ENCODE data around the gene TK1.
"Not testable (repeated sequence)": the region's sequence is repeated elsewhere in the genome, so short reads cannot be mapped to it uniquely, and the experiment has no call there.

Gene TK1, protein sequence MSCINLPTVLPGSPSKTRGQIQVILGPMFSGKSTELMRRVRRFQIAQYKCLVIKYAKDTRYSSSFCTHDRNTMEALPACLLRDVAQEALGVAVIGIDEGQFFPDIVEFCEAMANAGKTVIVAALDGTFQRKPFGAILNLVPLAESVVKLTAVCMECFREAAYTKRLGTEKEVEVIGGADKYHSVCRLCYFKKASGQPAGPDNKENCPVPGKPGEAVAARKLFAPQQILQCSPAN
- 0.24 to 0.49 reads per million in 2 donors for total RNA-seq

DNA sequence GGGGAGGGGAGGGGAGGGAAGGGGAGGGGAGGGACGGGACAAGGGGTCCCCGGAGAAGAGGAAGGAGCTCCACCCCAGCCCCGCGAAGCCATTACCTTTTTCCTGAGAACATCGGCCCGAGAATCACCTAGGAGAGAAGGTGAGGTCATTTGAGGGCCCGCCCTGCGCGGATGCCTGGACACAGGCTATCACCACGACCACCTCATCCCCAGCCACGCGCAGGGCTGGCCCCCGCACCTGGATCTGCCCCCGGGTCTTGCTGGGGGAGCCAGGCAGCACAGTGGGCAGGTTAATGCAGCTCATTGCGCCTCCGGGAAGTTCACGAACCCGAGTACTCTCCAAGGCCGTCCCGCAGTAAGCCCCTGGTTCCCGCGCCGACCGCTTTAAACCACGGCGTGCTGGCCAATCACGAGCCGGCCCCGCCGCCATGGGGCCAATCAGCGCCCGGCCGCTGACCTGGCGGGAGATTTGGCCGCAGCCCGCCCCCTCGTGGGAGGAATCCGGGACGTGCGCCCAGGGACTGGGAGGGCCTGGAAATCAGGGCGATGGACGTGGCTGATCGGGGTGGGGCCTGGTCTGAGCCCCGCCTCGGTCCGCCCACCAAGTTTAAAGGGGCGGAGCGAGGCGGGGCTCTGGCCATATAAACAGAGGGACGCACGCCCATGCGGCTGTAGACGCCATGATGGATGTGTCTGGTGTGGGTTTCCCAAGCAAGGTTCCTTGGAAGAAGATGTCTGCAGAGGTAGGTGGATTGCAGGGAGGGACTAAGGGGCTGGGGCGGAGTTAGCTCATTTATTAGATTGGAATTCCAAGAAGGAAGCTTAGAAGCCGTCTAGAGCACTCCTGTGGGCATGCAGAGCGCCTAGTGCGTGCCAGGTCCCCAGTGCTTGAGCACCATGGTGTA, at the start of gene TK1, which contains the start of gene AFMID:
Gene TK1 (minus strand): TSS at position 361 of the 904 bp plus-strand sequence. CDS start 58 bp downstream, at position 303.
Gene AFMID (plus strand): TSS at position 671 of the 904 bp plus-strand sequence. CDS start 9 bp downstream, at position 680.
- peak; percentile 69 for DNase-seq

DNA sequence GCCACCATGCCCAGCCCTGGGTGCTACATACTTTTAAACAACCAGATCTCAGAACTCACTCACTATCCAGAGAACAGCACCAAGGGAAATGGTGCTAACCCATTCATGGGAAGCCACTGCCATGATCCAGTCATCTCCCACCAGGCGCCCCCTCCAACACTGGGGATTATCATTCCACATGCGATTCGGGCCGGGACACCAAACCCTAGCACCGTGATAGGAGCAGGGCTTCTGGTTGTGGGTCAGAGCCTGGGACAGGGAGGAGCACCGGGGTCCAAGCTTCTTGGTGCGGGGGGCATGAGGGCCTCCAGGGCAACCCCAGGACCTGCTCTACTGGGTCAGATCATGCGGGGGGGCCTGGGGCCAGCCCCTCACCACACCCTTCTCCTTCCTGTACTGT, 49.0 kb upstream of the TK1 start:
- no peak for DNase-seq

DNA sequence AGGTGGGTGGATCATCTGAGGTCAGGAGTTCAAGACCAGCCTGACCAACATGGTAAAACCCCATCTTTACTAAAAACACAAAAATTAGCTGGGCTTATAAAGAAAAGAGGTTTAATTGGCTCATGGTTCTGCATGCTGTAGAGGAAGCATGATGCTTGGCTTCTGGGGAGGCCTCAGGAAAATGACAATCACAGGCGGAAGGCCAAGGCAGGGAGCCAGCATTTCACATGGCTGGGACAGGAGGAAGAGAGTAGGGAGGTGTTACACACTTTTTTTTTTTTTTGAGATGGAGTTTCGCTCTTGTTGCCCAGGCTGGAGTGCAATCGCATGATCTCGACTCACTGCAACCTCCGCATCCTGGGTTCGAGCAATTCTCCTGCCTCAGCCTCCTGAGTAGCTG, 48.2 kb upstream of the TK1 start:
- DNase-seq: not testable (repeated sequence)

DNA sequence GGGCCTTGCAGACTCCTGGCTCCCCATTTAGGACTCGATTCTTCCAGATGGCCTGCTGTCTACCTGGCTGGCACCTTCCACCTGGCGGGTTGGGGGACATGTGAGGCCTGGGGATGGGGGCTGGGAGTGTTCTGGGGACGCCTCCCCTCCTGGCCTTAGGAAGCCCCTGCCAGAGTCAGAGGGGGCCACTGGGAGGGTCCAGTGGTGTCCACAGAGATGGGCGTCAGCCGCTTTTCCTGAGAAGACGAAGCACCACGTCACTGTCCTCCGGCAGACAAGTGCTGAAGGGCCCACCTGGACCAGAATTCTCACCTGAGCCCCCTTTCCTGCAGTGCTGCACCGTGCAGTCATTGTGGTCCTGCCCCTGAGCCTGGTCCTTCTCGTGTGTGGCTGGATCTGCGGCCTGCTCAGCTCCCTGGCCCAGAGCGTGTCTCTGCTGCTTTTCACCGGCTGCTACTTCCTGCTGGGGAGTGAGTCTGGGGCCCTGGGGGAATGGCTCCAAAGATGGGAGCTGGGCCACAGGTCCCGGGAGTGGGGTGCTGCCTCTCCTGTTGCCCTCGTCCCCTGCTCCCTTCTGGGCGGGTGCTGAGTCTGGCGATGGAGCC, 47.5 kb upstream of the TK1 start:
- DNase-seq: no peak

DNA sequence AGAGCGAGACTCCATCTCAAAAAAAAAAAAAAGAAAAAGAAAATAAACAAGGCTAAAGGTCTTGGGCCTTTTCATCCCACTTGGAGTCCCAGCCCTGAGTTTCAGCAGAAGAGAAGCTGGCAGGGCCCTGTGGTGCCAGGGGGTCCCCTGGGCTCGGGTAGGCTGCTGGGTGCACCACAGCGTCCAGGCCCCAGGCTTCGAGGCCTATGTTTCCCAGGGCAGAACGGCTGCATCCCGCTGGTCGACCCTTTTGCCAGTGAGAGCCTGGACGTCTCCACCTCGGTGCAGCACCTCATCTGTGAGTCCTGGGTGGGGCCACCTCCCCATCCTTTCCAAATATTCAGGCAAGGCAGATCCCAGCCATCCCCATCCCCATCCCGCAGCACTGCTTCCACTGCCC, 46.8 kb upstream of the TK1 start:
- DNase-seq: no peak

DNA sequence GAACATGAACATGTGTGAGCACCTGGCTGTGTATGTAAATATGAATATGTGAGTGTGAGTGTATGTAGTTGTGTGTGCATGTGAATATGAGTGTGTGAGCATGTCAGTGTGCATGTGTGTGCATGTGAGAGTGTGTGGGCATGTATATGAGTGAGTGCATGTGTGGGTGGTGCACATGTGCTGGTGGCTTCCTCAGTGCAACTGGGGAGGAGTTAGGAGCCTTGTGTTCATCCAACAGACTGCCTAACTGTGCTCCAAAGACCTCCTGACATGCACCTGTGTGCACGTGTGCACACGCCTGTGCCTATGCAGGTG, 46.0 kb upstream of the TK1 start:
- DNase-seq: no peak

DNA sequence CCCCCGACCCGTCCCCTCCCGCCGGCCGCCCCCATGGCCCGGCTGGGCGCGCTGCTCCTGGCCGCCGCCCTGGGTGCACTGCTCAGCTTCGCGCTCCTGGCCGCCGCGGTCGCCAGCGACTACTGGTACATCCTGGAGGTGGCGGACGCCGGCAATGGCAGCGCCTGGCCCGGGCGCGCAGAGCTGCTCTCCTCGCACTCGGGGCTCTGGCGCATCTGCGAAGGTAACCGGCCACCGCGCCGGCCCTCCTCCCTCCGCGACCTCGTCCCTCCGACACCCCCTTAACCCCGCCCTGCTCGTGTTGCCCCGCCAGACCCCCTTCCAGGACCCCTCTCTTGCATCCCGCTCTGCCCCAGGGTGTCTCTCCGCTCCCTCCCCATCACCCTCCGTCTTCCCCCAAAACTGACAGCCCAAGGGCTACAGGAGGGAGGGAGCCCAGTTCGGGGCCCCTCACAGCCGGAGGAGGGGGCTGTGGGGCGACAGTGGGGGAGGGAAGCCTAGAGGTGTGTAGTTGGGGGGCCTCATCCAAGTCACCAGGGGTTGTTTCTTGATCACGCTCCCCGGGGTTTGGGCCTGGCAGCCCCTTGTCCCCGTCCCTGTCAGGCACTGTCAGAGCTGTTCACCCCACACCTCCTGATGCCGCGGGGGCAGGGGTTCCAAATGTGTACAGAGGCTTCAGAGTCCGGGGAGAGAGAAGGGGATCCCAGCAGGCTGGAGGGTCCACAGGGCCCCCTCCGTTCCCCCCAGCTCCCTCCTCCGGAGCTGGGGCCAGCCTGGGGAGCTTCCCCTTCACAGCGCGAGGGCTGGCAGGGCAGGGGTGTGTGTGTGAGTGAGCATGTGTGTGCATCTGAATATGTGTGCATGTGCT, 45.4 kb upstream of the TK1 start:
- DNase-seq: peak; percentile 12

DNA sequence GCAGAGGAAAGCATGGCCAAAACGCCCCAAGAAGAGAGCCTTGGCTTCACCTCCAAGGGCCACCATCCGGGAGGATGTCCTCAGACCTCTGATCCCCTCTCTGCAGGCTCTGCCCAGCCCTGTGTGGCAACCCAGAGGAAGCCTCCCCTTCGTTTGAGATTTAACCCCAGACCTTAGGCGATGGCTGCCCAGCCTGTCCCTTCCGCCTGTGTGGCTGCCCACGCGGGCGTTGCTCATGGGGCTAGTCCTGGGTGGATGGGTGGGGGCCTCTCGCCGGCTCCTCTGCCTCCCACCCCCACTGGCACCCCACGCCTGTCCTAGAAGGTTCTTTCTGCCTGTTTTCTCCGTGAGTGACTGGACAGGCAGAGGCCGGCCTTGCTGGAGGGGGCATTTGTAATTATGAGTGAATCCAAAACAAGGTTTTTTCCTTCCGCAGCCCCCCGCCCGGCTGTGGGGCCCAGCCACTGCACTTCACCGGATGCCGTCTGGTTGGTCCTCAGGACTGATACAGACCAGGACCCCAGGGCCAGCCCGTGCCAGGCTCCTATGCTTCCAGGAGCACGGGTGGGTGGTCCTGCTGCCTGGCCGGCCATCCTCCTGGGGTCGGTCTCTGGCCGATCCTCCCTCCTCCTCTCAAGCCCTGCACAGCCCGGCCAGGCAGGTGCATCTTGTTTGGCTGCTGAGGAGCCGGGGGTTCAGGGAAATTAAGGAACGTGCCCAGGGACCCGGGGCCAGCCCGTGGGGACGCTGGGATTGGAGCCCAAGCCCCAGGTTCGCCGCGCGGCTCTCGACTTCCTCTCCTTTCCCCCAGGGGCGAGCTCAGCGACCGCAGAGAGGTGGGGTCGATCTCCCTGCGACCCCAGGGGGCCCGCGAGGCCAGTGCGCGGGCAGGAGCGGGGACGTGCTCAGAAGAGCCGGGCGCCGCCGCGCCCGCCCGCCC, 44.4 kb upstream of the TK1 start, which contains the start of gene TMEM235:
Gene TMEM235 (plus strand): TSS at position 636 of the 940 bp plus-strand sequence. CDS start 393 bp downstream, outside the sequence.
- DNase-seq: no peak

DNA sequence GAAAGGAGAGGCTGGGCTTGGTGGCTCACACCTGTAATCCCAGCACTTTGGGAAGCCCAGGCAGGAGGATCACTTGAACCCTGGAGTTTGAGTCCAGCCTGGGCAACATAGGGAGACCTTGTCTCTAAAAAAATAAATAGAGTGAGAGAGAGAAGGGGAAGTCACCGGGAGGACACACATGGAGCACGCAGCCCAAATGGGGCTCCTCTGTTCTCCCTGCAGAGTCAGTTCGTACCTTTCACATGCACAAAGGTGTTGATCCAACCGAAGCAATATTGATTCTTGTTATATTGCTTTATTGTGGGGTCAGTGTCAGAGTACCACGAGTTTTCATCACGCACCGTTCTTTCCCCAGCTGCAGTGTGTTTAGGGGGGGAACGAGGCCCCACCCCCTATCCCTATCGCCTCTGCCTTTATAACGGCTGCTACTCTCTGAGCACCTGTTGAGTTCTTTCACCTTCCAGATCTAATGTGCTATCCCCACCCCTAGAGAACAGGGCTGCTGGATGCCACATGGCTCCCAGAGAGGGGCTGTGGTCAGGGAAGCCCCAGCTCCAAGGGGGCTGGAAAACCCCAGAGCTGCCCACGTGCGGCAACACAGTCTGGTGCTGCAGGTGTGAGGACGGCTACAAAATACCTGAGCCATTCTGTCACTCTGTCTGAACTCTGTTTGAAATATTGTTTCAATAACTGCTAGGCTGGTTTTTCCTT, 43.6 kb upstream of the TK1 start:
- DNase-seq: no peak

DNA sequence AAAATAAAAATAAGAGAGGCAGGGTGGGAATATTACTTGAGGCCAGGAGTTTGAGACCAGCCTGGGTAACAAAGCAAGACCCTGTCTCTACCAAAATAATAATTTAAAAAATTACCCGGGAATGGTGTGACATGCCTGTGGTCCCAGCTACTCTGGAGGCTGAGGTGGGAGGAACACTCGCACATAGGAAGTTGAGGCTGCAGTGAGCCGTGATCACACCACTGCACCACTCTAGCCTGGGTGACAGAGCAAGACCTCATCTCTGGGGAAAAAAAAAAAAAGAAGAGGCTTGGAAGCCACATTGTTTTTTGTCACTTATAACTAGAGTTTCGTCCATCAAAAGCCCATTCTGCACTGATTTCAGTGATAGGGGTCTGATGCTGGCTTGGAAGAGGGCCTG, 41.3 kb upstream of the TK1 start:
- no peak for DNase-seq

DNA sequence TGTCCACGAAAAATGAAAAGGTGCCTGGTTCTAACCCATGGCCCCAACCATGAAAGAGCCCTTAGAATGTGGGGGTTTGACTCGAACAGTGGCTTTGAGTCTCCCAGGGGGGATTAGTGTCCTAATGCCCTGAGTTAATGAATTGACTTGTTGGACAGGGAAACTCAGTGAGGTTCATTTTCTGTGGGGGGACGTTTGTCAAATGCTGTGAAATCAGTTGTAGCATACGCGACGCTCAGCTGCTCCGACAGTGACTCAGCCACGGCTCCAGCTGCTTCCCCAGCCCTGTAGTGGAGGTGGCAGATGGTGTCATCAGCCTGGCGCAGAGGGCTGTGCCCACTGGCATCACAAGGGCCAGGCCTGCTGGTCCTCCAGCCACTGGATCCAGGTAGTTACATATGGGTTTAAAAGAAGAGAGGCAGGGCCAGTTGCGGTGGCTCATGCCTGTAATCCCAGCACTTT, 40.6 kb upstream of the TK1 start:
- no peak for DNase-seq

DNA sequence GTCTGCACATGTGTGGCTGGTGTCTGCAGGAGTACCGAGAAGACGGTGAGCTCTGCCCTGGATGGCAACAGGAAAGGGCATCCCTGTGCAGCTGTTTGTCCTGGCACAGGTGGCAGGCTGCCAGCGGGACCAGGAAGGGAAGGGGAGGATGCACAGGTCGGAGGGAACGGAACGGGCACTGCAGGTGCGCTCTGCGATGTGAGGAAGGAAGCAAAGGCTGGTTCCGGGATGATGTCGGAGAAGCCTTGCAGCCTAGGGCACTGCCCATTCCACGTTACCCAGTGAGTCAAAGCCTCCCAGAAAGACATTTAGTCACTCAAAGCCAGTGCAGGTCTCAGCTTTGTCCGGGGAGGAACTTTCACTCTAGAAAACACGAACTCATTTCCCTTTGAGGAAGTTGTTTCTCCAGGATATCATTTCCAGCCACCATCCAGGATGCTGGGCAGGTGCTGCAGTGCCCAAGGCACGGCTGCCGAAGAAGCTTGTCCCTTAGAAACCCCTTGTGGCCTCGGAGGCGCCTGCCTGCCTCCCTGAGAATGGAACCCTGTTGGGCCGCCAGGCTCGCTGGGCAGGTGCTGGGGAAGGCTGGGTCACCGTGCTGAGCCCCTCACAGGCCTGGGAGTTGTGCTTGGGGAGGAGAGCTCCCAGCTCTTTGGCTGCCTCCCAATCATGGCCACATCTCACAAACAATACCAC, 40.1 kb upstream of the TK1 start:
- DNase-seq: no peak

DNA sequence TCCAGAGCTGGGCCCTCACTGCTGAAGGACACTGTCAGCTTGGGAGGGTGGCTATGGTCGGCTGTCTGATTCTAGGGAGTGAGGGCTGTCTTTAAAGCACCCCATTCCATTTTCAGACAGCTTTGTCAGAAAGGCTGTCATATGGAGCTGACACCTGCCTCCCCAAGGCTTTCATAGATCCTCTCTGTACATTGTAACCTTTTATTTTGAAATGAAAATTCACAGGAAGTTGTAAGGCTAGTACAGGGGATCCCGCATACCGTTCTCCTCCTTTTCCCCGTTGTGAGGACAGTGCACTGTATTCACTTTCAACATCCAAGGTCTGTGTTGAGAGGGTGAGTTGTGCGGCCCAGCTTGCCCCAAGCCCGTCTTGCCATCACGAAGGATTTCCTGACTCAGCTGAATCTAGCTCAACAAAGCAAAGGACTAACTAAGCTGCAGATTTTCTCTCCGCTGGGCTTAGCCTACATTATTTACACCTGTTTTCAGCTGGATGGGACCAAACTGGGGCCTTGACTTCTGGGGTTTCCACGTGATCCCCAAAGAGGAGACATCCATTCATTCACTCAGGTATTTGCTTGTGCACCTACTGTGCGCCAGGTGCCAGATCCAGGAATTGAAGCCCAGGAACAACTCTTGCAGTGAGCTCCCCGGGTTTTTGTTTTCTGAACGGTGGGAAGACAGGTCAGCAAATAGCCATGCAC, 39.4 kb upstream of the TK1 start:
- DNase-seq: no peak

DNA sequence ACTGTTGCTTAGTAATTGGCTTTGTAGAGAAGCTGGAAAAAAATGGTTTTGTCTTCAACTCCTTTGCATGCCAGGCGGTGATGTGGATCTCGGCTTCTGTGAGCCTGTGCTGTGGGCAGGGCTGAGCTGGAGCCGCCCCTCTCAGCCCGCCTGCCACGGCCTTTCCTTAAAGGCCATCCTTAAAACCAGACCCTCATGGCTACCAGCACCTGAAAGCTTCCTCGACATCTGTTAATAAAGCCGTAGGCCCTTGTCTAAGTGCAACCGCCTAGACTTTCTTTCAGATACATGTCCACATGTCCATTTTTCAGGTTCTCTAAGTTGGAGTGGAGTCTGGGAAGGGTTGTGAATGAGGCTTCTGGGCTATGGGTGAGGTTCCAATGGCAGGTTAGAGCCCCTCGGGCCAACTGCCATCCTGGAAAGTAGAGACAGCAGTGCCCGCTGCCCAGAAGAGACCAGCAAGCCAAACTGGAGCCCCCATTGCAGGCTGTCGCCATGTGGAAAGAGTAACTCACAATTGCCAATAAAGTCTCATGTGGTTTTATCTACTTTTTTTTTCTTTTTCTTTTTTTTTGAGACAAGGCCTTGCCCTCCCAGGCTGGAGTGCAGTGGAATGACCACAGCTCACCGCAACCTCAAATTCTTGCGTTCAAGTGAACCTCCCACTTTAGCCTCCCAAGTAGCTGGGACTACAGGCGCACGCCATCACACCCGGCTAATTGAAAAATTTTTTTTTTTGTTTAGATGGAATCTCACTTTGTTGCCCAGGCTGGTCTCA, 38.4 kb upstream of the TK1 start:
- no peak for DNase-seq

DNA sequence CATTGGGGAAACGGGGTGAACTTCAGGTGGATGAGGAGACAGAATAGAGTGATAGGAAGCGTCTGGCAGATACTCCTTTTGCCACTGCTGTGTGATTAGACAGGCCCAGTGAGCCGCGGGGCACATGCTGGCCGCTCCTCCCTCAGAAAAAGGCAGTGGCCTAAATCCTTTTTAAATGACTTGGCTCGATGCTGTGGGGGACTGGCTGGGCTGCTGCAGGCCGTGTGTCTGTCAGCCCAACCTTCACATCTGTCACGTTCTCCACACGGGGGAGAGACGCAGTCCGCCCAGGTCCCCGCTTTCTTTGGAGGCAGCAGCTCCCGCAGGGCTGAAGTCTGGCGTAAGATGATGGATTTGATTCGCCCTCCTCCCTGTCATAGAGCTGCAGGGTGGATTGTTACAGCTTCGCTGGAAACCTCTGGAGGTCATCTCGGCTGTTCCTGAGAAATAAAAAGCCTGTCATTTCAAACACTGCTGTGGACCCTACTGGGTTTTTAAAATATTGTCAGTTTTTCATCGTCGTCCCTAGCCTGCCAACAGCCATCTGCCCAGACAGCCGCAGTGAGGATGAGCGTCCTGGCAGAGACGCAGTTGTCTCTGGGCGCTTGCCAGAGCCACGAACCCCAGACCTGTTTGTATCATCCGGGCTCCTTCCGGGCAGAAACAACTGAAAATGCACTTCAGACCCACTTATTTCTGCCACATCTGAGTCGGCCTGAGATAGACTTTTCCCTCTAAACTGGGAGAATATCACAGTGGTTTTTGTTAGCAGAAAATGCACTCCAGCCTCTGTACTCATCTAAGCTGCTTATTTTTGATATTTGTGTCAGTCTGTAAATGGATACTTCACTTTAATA, 37.6 kb upstream of the TK1 start:
- DNase-seq: no peak

DNA sequence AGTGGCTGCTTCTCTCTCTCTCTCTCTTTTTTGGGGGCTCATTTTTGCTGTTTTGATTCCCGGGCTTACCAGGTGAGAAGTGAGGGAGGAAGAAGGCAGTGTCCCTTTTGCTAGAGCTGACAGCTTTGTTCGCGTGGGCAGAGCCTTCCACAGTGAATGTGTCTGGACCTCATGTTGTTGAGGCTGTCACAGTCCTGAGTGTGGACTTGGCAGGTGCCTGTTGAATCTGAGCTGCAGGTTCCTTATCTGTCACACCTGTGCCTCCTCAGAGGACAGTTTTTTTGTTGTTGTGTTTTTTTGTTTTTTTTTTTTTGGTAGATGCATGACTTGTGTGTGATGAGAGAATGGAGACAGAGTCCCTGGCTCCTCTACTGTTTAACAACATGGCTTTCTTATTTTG, 36.9 kb upstream of the TK1 start:
- no peak for DNase-seq

DNA sequence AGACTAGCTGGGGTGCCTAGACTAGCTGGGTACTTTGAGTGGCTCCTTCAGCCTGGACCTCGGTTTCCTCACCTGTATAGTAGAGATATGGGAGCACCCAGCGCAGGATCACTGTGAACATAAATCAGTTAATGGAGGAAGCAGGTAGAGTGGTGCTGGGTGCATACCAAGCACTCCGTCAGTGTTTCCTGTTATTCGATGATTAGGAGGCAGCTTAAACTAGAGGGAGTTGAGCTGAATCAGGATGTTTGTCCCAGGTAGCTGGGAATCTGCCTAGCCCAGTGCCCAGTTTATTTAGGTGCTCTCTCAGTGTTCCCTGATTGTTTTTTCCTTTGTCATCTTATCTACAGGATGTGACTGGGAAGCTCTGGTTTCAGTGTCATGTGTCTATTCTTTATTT, 36.2 kb upstream of the TK1 start:
- no peak for DNase-seq
